ENCODE measurements around the gene CMPK1.
A peak's percentile ranks its signal among the peaks of the same experiment; 100 is the strongest.

Gene CMPK1

DNA sequence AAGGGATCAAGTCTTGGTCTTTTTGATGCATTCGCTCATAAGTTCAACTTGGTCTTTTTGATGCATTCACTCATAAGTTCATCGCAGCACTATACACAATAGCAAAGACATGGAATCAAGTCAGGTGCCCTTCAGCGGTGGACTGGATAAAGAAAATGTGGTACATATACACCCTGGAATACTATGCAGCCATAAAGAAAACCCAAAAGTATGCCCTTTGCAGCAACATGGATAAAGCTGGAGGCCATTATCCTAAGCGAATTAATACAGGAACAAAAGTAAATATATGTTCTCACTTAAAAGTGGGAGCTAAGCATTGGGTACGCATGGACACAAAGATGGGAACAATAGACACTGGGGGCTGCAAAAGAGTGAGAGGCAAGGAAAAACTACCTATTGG, 52.7 kb downstream of the CMPK1 start:
- DNase-seq, result no peak
- in situ Hi-C loops (cut with HindIII; ENCODE audit: low pct_ligation_motif_present, low pct_unique_long_range_greater_than_20kb, low sequenced_read_pairs), result no loop called here

DNA sequence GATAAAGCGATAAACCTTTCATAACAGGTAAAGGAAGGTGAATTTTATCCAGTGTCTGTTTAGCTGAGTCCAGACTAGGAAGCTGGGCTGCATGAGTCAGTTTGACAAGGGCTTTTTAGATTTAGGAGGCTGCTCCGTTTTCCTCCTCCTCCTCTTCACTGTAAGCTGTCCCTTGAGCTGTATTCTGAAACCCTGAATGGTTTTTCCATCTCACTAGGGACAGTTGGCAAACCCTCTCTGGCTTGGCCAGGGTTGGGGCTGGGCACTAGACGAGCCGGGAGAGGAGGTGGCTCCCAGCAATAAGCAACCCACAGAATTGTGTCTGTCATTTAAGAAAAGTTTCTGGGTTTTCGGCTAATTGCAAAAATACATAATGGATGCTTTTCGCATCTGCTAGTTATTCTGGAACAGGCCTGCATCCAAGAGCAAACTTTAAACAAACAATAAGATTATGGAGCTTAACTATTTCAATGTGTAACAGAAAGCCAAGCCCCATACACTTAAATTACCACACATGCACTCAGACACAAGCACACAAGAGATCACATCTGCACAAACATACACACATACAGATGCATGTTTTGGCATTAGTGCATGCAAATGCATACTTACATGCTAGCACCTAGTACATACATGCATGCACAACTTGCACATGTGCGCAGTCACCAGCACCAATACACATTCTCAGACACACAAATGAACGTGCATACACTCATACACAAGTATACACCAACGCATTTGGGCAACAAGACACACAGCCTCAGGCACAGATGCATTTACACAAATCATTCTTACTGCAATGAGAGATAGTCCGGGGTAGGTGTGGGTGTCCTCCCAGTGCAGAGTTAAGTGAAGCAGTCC, 54.7 kb downstream of the CMPK1 start:
- in situ Hi-C loops (cut with HindIII; ENCODE audit: low pct_ligation_motif_present, low pct_unique_long_range_greater_than_20kb, low sequenced_read_pairs), result no loop called here
- DNase-seq, result no peak

GRCh38 chr1:47388891-47389238, 55.3 kb downstream of the CMPK1 start:
- peak; percentile 50 for DNase-seq
- in situ Hi-C loops (cut with HindIII; ENCODE audit: low pct_ligation_motif_present, low pct_unique_long_range_greater_than_20kb, low sequenced_read_pairs), result no loop called here

- DNase-seq, result no peak
- in situ Hi-C loops (cut with HindIII; ENCODE audit: low pct_ligation_motif_present, low pct_unique_long_range_greater_than_20kb, low sequenced_read_pairs), result no loop called here
These were observed 56.1 kb downstream of the CMPK1 start for GRCh38 chr1:47389731-47390130.

DNA sequence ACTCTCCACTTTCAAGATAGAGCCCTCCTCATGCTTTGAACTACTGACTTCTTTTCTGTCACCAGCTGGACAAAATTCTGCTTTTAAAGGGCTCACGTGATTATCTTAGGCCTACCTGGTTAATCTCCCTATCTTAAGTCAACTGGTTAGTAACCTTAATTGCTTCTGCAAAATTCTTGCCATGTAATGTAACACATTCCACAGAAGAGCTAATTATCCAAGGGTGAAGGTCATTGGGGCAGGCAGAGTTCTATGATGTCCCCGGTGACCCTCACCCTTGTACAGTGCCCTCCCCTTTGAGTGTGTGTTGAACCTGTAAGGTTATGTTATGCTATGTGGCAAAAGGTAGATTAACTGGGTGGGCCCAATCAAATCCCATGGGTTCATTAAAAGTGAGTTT, 57.3 kb downstream of the CMPK1 start:
- no peak for DNase-seq
- in situ Hi-C loops (cut with HindIII; ENCODE audit: low pct_ligation_motif_present, low pct_unique_long_range_greater_than_20kb, low sequenced_read_pairs), result no loop called here

- no peak for DNase-seq
- in situ Hi-C loops (cut with HindIII; ENCODE audit: low pct_ligation_motif_present, low pct_unique_long_range_greater_than_20kb, low sequenced_read_pairs), result no loop called here
These were observed 59.6 kb downstream of the CMPK1 start for GRCh38 chr1:47393141-47393540.

DNA sequence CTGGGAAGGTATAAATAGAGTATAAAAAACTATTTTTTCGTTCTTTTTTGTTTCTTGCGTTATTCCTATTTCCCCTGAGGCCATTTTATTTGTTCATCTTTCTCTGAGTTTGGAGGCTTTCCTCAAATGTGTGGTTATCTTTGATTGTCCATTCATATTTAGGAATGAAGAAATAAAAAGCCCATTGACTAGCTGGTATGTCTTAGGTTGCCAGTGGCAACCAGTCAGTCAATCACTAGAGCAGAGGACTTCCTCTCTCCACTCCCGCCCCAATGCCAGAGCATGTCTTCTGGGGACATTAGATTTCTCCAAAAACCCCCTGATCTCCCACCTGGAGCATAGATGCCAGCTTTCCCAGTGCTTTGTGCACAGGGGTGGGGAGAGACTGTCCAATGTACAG, 61.8 kb downstream of the CMPK1 start:
- DNase-seq, result no peak
- in situ Hi-C loops (cut with HindIII; ENCODE audit: low pct_ligation_motif_present, low pct_unique_long_range_greater_than_20kb, low sequenced_read_pairs), result no loop called here

GRCh38 chr1:47396671-47397196, 63.1 kb downstream of the CMPK1 start:
- in situ Hi-C loops (cut with HindIII; ENCODE audit: low pct_ligation_motif_present, low pct_unique_long_range_greater_than_20kb, low sequenced_read_pairs), result no loop called here
- no peak for DNase-seq

- no peak for DNase-seq
- in situ Hi-C loops (cut with HindIII; ENCODE audit: low pct_ligation_motif_present, low pct_unique_long_range_greater_than_20kb, low sequenced_read_pairs), result no loop called here
These were observed 65.7 kb downstream of the CMPK1 start for GRCh38 chr1:47399138-47399845.

DNA sequence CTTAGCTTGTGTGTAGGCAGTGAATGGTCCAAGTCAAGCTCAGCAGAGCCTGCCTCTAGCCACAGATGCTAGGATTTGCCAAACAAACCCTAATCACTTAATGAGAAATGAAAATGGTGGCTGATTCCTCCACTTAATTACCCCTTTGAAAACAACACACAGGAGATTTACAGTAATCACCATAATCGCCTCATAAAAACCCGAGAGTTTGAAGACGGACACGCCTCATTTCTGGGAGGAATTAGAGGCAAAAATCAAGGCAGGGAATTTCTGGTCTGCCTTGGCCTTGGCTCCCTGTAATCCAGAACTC, 66.2 kb downstream of the CMPK1 start:
- no peak for DNase-seq
- in situ Hi-C loops (cut with HindIII; ENCODE audit: low pct_ligation_motif_present, low pct_unique_long_range_greater_than_20kb, low sequenced_read_pairs), result no loop called here

DNA sequence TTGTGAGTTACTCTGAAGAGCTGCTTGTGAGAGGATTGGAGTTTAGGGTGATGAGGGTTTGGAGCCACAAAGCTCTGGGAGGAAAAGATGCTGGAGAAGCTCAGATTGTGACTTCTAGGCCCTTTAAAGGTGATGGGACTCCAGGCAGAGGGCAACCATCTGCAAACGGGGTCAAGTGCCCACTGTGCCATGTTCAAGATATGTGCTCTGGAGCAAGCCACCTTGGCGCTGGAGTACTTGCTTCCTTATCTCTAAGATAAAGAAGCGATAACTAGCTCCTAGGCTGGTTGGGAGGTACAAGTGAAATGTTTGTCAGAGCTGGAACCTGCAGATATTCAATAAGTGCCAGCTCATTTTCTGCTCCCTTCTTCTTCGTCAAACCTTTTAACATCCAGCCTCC, 68.2 kb downstream of the CMPK1 start:
- in situ Hi-C loops (cut with HindIII; ENCODE audit: low pct_ligation_motif_present, low pct_unique_long_range_greater_than_20kb, low sequenced_read_pairs), result no loop called here
- DNase-seq, result no peak

GRCh38 chr1:47402591-47402990, 69.0 kb downstream of the CMPK1 start:
- no peak for DNase-seq
- in situ Hi-C loops (cut with HindIII; ENCODE audit: low pct_ligation_motif_present, low pct_unique_long_range_greater_than_20kb, low sequenced_read_pairs), result no loop called here

- DNase-seq, result no peak
- in situ Hi-C loops (cut with HindIII; ENCODE audit: low pct_ligation_motif_present, low pct_unique_long_range_greater_than_20kb, low sequenced_read_pairs), result no loop called here
These were observed 69.8 kb downstream of the CMPK1 start for GRCh38 chr1:47403321-47403910.

GRCh38 chr1:47405697-47406096, 72.1 kb downstream of the CMPK1 start:
- in situ Hi-C loops (cut with HindIII; ENCODE audit: low pct_ligation_motif_present, low pct_unique_long_range_greater_than_20kb, low sequenced_read_pairs), result no loop called here

GRCh38 chr1:47406966-47407365, 73.4 kb downstream of the CMPK1 start:
- DNase-seq, result no peak
- in situ Hi-C loops (cut with HindIII; ENCODE audit: low pct_ligation_motif_present, low pct_unique_long_range_greater_than_20kb, low sequenced_read_pairs), result no loop called here

More at GRCh38 chr1:47405697-47406096, 72.1 kb downstream of the CMPK1 start:
- DNase-seq, result no peak

DNA sequence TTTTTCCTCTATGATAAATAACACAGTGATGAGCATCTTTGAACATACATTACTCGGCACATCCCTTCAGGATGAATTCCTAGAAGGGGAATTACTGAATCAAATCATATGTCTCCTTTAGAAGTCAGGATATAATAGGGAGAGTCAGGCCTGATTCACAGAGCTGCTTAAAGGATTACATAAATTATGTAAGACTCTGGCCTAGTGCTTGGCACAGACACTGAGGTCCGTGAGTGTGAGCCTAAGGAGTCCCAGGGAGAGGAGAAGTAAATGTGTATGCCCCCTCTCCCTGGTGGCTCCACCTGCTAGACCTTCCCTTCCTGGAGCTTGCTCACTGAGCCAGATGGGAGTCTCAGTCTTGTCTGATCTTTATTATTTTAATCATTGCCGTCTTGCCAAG, 73.9 kb downstream of the CMPK1 start:
- DNase-seq, result no peak
- in situ Hi-C loops (cut with HindIII; ENCODE audit: low pct_ligation_motif_present, low pct_unique_long_range_greater_than_20kb, low sequenced_read_pairs), result no loop called here

DNA sequence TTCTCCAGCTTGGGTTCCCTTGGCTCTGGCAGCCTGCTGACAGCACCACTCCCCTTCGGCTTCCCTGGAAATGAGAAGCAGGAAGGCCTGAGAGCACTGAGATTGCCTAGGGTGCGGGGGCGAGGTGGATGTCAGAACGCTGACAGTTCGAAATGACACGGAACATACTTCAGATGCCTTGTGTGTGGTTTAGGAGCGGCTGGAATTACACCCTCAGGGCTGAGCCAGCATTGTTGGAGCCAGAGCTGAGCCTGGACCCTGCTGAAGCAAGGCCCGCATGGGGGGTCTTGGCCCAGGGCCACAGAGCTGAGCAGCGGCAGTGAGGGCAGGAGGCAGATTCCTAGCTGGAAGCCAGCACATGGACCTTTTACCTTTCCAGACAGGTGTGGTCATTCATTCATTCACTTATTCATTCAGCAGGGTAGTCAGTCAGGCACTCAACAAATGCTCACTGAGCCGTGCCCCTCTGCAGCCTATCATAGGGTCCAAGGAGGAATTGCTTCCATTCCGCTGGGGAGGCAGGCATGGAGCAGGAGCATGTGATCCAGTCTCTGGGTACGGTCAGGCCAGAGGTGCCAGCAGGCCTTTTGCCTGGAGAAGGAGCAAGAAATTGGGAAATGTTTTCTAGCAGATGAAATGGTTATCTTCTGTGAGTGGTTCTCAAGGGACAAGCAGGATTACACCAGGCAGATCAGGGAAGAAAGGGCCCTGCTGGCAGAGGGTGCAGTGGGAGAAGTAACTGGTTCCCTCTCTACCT, 75.9 kb downstream of the CMPK1 start:
- in situ Hi-C loops (cut with HindIII; ENCODE audit: low pct_ligation_motif_present, low pct_unique_long_range_greater_than_20kb, low sequenced_read_pairs), result no loop called here
- DNase-seq, result no peak

DNA sequence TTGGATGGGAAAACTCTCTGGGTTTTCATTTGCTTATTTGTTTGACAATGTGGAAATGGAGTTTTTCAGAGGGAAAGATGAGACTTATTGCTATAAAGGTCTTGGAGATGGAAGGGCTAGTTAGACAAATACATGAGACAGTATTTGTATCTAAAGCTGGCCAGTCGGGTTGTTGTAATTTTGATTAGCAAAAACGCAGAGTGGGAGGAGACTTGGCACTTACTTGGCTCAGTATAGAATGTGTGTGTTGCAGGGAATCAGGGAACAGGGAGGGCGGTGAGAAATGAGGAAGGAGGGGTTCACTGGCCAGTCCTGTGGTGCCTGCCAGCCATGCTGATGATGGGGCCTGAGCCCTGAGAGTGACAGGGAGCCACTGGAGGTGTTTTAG, 76.5 kb downstream of the CMPK1 start:
- DNase-seq, result no peak

DNA sequence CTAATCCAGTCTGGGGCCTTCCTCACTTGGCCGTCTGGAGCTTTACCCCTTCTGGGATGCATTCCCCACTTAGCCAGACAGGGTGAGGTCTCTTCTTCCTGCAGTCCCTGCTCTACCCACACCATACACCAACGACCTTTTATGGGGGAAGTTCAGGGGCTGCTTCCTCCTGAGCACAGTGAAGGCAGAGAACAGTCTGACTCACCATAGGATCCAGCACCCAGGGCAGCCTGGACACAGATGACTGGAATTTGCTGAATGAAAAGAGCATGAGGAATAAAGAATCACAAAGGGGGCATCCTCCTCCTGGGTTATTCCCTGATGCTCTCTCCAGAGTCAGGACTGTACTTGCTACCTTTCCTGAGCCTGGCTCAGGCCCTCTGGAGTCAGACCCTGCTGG, 77.8 kb downstream of the CMPK1 start:
- DNase-seq, result no peak
- in situ Hi-C loops (cut with HindIII; ENCODE audit: low pct_ligation_motif_present, low pct_unique_long_range_greater_than_20kb, low sequenced_read_pairs), result no loop called here

More for the DNA sequence above, 76.5 kb downstream of the CMPK1 start:
- in situ Hi-C loops (cut with HindIII; ENCODE audit: low pct_ligation_motif_present, low pct_unique_long_range_greater_than_20kb, low sequenced_read_pairs), result no loop called here

Measured in ACHN (cell line).